Measurements from ENCODE around the gene AQP1.

Gene AQP1

GRCh38 chr7:30881448-30881847, 30.2 kb upstream of the AQP1 start:
- in situ Hi-C loops (cut with MboI; ENCODE audit: low sequenced_read_pairs) = no loop called here

GRCh38 chr7:30884881-30885280, 26.8 kb upstream of the AQP1 start:
- in situ Hi-C loops (cut with MboI; ENCODE audit: low sequenced_read_pairs) = no loop called here

- in situ Hi-C loops (cut with MboI; ENCODE audit: low sequenced_read_pairs) = no loop called here
These were observed 25.0 kb upstream of the AQP1 start for GRCh38 chr7:30886608-30887011.

- in situ Hi-C loops (cut with MboI; ENCODE audit: low sequenced_read_pairs) = no loop called here
These were observed 24.2 kb upstream of the AQP1 start for GRCh38 chr7:30887464-30887872.

- in situ Hi-C loops (cut with MboI; ENCODE audit: low sequenced_read_pairs) = no loop called here
These were observed 22.9 kb upstream of the AQP1 start for GRCh38 chr7:30888747-30889146.

GRCh38 chr7:30890226-30890625, 21.4 kb upstream of the AQP1 start:
- in situ Hi-C loops (cut with MboI; ENCODE audit: low sequenced_read_pairs) = no loop called here

- in situ Hi-C loops (cut with MboI; ENCODE audit: low sequenced_read_pairs) = no loop called here
These were observed 18.3 kb upstream of the AQP1 start for GRCh38 chr7:30893357-30893756.

GRCh38 chr7:30894009-30894408, 17.6 kb upstream of the AQP1 start:
- in situ Hi-C loops (cut with MboI; ENCODE audit: low sequenced_read_pairs) = no loop called here

GRCh38 chr7:30894866-30895605, 16.6 kb upstream of the AQP1 start:
- in situ Hi-C loops (cut with MboI; ENCODE audit: low sequenced_read_pairs) = no loop called here

GRCh38 chr7:30896036-30896435, 15.6 kb upstream of the AQP1 start:
- in situ Hi-C loops (cut with MboI; ENCODE audit: low sequenced_read_pairs) = no loop called here

GRCh38 chr7:30896783-30897637, 14.6 kb upstream of the AQP1 start:
- in situ Hi-C loops (cut with MboI; ENCODE audit: low sequenced_read_pairs) = no loop called here

- in situ Hi-C loops (cut with MboI; ENCODE audit: low sequenced_read_pairs) = no loop called here
These were observed 13.9 kb upstream of the AQP1 start for GRCh38 chr7:30897770-30898169.

GRCh38 chr7:30898411-30898810, 13.2 kb upstream of the AQP1 start:
- in situ Hi-C loops (cut with MboI; ENCODE audit: low sequenced_read_pairs) = no loop called here

- in situ Hi-C loops (cut with MboI; ENCODE audit: low sequenced_read_pairs) = no loop called here
These were observed 12.6 kb upstream of the AQP1 start for GRCh38 chr7:30899066-30899465.

GRCh38 chr7:30899630-30900029, 12.0 kb upstream of the AQP1 start:
- in situ Hi-C loops (cut with MboI; ENCODE audit: low sequenced_read_pairs) = no loop called here

- in situ Hi-C loops (cut with MboI; ENCODE audit: low sequenced_read_pairs) = no loop called here
These were observed 11.6 kb upstream of the AQP1 start for GRCh38 chr7:30900053-30900452.

- in situ Hi-C loops (cut with MboI; ENCODE audit: low sequenced_read_pairs) = no loop called here
These were observed 10.8 kb upstream of the AQP1 start for GRCh38 chr7:30900803-30901362.

GRCh38 chr7:30901856-30902255, 9.8 kb upstream of the AQP1 start:
- in situ Hi-C loops (cut with MboI; ENCODE audit: low sequenced_read_pairs) = no loop called here

- in situ Hi-C loops (cut with MboI; ENCODE audit: low sequenced_read_pairs) = no loop called here
These were observed 9.2 kb upstream of the AQP1 start for GRCh38 chr7:30902466-30902865.

GRCh38 chr7:30903146-30903545, 8.5 kb upstream of the AQP1 start:
- in situ Hi-C loops (cut with MboI; ENCODE audit: low sequenced_read_pairs) = no loop called here

GRCh38 chr7:30904561-30904960, 7.1 kb upstream of the AQP1 start:
- in situ Hi-C loops (cut with MboI; ENCODE audit: low sequenced_read_pairs) = no loop called here

All from HL-60/S4 (cell line).